ENCODE data around the gene CCDC197.

Gene CCDC197

DNA sequence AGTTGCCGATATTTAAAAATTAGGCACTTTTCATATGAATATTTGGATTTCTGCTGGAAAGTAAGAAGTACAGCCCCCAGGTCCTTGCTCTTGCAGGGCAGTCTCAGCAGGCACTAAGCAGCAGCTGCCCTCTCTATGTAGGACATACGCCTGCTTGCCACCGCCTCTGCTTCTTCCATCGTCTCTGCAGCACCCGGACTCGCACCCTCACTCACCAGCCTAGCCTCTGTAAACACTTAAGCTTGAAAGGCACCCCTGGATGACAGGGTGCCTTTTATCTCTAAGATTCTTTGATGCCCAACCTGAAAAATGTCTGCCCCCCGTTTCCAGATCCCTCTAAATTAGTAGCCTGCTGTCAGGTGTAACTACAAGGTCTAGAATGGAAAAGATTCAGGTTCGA, 48.0 kb downstream of the CCDC197 start:
- no peak for DNase-seq

DNA sequence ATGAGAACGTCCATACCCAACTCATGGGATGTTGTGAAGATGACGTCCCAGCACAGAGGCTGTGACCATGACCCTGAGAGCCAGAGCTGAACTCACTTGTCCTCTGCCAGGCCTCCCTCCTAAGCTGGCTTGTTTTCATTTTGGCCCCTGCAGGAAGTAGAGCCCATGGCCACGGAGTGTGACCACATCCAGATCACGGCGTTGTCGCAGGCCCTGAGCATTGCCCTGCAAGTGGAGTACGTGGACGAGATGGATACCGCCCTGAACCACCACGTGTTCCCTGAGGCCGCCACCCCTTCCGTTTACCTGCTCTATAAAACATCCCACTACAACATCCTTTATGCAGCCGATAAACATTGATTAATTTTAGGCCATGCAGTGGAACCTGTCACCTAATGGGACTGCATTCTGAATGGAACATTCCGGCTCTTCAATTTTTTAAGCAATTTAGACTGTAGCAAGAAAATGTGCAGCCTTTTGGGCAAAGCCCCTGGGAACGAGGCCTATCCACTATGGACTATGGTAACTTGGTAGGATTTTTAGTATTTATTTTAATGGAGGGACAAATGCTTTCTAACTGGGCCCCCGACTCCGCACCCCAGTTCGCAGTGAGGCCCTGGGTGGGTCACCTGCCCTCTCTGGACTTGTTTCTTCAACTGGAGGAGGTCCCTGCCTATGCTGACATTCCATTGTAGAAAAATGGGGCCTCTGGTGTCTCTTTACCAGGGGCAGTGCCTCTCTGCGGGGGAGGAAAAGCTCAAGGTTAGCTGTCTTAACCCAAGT, 48.7 kb downstream of the CCDC197 start:
- DNase-seq, result no peak

DNA sequence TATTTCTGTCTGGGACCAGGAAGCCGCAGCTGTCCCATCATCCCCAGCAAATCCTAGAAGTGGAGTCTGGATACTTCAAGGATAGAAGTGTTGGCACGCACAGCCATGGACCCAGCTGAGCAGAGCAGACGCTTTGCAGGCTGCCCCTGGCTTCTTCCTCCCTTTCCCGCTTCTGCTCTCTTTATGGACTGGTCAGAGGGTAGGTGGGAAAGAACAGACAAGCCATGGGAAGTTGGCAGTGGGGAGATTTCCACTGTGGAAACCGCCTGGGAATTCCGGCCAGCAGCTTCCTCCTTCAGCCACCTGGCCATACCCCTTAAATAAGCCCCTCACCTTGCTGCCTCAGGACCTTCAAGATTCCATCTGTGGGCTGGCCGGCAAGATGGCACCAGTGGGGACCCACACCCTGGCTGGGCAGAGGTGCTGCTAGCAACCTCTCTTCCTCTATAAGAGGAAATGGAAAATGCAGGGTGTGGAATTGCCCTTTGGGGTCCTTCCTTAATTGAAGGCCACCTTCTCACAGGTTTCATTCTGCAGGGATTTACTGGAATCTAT, 49.7 kb downstream of the CCDC197 start:
- DNase-seq, result no peak

DNA sequence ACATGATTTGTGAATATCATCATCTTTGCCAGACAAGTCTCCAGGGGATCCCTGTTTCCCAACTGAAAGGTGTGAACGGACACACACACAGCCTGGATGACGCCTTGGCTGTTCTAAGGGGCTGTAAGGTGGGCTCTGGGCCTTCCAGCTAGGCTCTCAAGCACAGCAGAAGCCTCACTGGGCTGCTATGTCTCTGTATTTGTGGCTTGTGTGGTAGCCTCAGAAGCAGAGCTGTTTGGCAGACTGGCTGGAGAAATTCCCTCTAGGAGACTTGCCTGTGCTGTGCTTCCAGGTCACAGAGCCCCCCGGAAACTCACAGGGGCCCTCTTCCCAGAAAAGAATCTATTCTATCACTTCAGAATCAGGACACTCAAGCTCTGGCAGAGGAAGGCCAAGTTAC, 50.5 kb downstream of the CCDC197 start:
- DNase-seq, result no peak

DNA sequence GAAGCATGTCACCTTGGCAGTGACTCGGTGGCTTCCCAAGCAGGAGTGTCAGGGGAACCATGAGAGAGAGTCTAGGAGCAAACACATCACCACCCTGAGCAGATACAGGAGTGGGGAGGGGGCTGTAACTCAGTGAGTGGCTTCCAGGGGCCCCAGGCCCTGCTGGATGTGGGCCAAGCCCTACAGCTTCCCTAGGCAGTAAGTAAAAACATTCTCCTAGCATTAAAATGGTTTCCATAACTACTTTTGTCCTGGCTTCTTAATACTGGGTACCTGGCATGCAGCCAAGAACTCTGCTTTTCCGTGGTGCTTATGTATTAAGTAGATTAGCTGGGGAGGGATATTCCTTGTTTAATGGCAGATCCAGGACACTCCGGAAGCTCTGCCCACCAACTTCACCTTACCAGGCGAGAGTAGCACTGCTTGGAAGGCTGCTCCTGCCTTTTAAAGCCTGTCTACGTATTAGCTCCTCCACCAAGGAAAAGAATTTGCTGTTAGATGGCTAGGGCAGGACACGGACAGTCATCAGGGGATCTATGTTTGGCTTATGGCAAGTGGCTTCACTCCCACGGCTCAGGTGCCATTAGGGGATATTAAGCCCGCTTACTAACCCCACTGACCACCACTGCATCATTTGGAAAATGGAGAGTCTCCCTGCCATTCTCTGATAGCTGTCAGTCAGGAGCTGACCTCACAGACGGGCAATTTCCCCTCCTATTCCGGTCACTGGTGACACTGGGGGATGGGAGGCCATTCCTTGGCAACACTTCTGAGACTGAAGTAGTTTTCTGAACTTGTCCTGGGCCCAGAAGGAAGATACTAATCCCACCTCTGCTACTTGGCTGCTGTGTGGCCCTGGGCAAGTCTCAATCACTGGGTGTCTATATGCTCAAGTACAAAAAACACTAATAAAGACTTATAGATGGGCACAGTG, 51.9 kb downstream of the CCDC197 start:
- no peak for DNase-seq

DNA sequence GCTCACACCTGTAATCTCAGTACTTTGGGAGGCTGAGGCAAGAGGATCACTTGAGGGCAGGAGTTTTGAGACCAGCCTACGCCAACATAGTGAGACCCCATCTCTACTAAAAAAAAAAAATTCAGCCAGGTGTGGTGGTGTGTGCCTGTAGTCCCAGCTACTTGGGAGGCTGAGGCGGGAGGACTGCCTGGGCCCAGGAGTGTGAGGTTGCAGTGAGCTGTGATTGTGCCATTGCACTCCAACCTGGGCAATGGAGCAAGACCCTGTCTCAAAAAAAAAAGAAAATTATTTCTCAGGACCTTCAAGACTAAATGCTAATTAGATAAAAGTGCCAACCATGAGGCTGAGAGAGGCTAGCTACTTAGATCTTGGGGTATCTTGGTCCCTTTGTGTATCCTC, 52.5 kb downstream of the CCDC197 start:
- DNase-seq, result no peak

DNA sequence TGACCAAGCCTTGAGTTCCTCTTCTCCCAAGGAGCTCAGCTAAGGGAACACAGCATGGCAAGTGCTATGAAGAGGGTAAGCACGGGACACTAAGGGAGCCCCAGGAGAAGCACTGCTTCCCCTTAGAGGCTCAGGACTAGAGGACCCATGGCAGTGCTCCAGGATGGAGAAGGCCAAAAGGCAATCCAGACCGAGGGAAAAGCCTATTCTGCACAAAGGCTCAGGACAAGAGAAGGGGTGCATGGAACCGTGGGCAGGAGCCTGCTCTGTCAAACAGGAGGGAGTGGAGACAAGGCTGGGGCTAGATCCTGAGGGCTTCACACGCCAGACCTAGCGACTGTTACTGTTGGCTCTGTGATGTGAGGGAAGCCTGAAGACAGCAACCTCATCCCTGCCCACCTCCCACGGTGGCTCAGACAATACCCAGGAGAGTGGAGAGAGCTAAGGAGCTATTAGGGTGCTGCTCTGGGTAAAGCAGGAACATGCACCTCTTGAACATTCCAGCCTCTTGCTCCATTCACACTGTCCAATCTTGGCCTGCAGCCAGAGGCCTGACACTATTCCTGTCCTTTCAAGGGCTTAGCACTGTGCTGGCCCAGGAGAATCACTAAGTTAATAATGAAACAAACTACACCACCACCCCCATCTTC, 53.3 kb downstream of the CCDC197 start:
- no peak for DNase-seq

DNA sequence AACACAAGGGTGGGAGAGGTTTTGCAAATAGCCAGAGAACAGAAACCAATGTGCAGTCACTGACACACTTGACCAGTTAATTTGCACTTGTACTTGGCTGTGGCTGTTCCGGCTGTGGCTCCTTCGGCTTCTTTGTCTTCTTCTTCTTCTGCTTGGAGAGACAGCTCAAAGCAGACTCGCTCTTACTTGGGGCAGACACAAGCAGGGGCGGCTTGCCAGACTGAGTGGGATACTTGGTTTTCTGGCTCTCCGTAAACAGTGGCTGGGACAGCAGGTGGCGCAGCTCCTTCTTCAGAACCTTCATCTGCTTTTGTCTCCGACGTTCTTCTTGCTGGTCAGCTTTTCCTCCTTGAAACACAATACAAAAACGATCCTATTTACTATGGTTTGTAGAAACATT, 54.0 kb downstream of the CCDC197 start:
- no peak for DNase-seq

DNA sequence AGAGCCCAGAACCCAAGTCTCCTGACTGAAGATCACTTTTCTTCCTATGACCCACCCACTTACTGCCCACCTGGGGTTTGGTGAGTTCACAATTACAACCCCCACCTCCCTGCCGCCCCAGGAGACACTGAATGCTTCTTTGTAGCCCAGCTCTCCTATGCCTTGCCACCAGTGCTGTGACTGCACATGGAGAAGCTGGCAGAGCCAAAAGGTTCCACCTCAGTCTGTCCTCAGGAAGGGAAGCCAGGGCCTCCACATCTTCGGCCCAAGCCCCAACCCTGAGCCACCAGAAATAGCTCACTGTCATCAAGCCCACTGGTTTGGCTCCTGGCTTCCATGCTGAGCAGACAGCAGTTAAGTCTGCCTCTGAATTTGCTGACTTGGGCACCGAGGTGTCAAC, 54.7 kb downstream of the CCDC197 start:
- no peak for DNase-seq

DNA sequence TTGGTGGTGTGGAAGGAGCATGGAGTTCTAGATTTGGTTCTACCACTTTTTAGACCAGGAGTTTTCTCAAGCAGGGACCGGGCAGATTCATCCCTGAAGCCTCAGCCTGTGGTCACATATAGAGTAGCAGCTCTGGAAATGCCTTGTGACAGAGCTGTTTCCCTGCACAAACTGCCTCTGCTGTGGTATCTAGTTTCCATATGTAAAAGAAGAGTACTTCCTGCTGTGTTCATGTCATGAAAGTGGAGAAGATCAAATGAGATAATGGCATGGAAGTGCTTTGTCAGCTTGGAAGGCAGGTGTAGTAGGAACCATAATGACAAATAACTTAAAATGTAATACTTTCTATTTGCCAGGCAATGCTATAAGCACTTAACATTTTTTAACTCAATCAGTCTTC, 55.1 kb downstream of the CCDC197 start:
- no peak for DNase-seq

DNA sequence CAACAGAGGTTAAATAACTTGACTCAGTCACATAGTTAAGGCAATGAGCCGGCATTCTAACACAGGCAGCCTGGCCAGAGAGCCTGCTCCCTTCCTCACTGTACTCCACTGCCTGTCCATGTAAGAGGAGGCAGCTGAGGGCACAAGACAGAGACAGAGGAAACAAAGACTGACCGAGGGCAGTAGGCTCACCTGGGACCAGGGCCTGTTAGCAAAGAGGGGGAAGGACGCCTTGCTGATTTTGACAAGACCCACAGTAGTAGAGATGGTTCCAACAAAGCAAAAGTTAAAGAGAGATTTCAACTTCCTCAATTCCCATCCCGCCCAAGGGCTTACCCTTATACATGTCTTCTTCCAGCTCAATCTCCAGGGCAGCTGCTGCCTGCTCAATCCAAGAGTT, 55.6 kb downstream of the CCDC197 start:
- DNase-seq, result no peak

DNA sequence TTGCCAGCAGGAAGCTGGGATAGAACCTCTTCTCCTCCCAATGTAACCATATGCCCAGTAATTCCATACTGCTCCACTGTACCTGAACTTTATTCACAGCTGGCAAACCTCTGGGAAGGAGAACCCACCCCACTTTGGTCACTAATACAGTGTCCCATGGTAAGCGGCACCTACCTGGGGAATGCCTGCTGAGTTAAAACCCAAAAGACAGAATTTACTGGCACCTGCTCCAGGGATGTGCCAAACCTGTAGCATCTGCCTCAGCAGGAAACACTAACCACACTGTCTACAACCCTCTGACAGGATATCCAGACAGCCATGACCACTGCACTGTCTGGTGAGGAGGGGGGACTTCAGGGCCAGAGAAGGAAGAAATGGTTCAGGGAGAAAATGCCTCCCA, 57.3 kb downstream of the CCDC197 start:
- DNase-seq, result no peak

DNA sequence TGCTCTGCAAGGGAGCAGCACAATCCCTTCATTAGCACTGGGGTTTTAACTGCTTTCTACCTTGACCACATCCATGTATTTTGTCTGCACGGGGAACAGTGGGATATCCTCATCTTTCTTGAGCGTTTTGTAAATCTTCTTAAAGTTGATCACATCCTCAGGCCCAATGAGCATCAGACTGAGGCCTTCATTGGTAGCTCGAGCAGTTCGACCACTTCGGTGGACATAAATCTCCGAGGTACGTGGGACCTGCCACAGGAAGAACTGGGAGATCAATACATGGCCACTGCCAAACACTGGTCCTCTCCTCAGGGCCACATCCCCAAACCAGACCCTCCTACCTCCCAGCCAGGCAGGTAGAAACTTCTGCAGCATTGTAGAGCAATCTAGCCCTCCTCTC, 57.8 kb downstream of the CCDC197 start:
- no peak for DNase-seq

DNA sequence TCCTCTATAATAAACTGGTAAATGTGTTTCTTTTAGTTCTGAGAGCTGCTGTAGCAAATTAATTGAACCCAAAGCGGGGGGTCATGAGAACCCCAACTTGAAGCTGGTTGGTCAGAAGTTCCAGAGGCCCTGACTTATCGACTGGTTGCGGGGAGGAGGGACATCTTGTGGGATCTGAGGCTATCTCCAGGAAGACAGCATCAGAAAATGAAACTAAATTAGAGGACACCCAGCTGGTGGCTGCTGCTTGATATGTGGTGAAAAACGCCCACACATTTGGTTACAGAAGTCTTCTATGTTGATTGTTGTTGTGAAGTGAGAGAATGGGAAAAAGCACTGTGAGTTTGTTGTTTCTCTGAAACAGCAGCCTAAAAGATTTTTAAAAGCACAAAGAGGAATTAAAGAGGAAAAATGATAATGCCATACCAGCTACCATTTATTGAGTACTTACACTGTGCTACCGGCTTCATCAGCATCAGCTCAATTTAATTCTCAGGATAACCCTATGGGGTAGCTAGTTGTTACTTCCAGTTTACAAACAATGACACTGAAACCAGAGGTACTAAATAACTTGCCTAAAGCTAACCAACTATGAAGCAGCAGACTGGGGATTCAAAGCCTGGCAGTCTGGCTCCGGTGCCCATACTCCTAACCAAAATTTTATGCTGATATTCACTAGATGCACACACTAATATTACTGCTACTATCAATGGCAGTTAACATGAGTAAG, 59.6 kb downstream of the CCDC197 start:
- DNase-seq, result no peak

DNA sequence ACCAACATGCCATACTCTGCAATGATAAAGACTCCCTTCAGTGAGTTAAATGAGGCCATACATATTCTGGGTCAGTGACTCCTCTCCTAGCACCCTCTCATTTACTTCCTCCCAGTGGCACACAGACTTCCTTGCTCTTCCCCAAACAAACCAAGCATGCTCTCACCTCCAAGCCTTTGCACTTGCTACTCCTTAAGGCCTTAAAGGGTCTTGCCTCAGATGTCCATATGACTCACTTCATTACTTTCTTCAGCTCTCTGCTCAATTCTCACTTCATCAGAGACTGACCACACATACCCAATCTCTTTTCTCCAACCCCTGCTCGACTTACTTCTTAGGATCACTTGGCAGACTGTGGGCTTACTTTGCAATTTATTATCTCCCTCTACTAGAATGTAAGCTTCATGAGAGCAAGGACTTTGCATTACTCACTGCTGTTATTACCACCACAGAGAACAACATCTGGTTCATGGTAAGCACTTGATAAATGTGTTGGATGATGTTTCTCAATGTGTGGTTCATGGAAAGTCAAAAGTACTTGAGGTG, 61.1 kb downstream of the CCDC197 start:
- no peak for DNase-seq
